H9 (cell line): ENCODE results near the gene DNHD1. TPM values are rescaled to one million over a fixed set of nuclear protein-coding genes. Genes with fewer than 3 reads are reported as not detected.

ENCODE experiments used
- DNase-seq: peaks from one replicate; pipeline ENCODE4 v3.0.0-alpha.2; 2017
- H2AFZ ChIP-seq: one replicate; pipeline ENCODE4 v1.6.1; 2013; ENCODE audit warnings: mild to moderate bottlenecking, low read length, control low read depth, moderate library complexity
- H2AK5ac ChIP-seq: 2 replicates; pipeline ENCODE4 v1.6.1; 2013; ENCODE audit warnings: low read length, control low read depth, mixed read lengths; ENCODE audit not compliant: insufficient read length
- H2BK120ac ChIP-seq: one replicate; pipeline ENCODE4 v1.6.1; 2013; ENCODE audit warnings: low read depth, mild to moderate bottlenecking, low read length, control low read depth, inconsistent platforms; ENCODE audit not compliant: poor library complexity, severe bottlenecking
- H2BK12ac ChIP-seq: 2 replicates; pipeline ENCODE4 v1.6.1; 2013; ENCODE audit warnings: low read length, control low read depth, mixed read lengths, low read depth; ENCODE audit not compliant: insufficient read length
- H2BK15ac ChIP-seq: 2 replicates; pipeline ENCODE4 v1.6.1; 2013; ENCODE audit warnings: low read depth, low read length, control low read depth
- H2BK20ac ChIP-seq: one replicate; pipeline ENCODE4 v1.6.1; 2013; ENCODE audit warnings: low read depth, mild to moderate bottlenecking, low read length, control low read depth, inconsistent platforms; ENCODE audit not compliant: poor library complexity, severe bottlenecking
- H2BK5ac ChIP-seq: 2 replicates; pipeline ENCODE4 v1.6.1; 2013; ENCODE audit warnings: low read length, control low read depth, mixed read lengths; ENCODE audit not compliant: insufficient read length
- H3K14ac ChIP-seq: 2 replicates; pipeline ENCODE4 v1.6.1; 2013; ENCODE audit warnings: low read length, control low read depth; ENCODE audit not compliant: insufficient read depth
- H3K18ac ChIP-seq: 2 replicates; pipeline ENCODE4 v1.6.1; 2013; ENCODE audit warnings: low read depth, mild to moderate bottlenecking, mixed read lengths, low read length, control low read depth; ENCODE audit not compliant: insufficient read length
- H3K23ac ChIP-seq: 2 replicates; pipeline ENCODE4 v1.6.1; 2013; ENCODE audit warnings: low read length, control low read depth, mixed read lengths, low read depth; ENCODE audit not compliant: insufficient read length
- H3K23me2 ChIP-seq: 2 replicates; pipeline ENCODE4 v1.6.1; 2013; ENCODE audit warnings: low read depth, mild to moderate bottlenecking, mixed read lengths, low read length, control low read depth; ENCODE audit not compliant: insufficient read length, poor library complexity, severe bottlenecking
- H3K27ac ChIP-seq: 2 replicates; pipeline ENCODE4 v1.5.1; 2013; ENCODE audit warnings: low read length, control low read depth, mixed read lengths, low read depth; ENCODE audit not compliant: insufficient read length
- H3K27me3 ChIP-seq: 2 replicates; pipeline ENCODE4 v1.6.1; 2013; ENCODE audit warnings: low read length, control low read depth, inconsistent platforms; ENCODE audit not compliant: insufficient read depth
- H3K4ac ChIP-seq: 2 replicates; pipeline ENCODE4 v1.6.1; 2013; ENCODE audit warnings: low read depth, mild to moderate bottlenecking, control low read depth, inconsistent platforms, low read length, moderate library complexity
- H3K4me1 ChIP-seq: 2 replicates; pipeline ENCODE4 v1.6.1; 2013; ENCODE audit warnings: low read length, control low read depth, inconsistent platforms; ENCODE audit not compliant: insufficient read depth
- H3K4me2 ChIP-seq: 2 replicates; pipeline ENCODE4 v1.6.1; 2013; ENCODE audit warnings: low read length, control low read depth, mixed read lengths; ENCODE audit not compliant: insufficient read length, insufficient read depth
- H3K56ac ChIP-seq: 2 replicates; pipeline ENCODE4 v1.6.1; 2013; ENCODE audit warnings: low read depth, mild to moderate bottlenecking, mixed read lengths, low read length, control low read depth; ENCODE audit not compliant: insufficient read length
- H3K79me1 ChIP-seq: 2 replicates; pipeline ENCODE4 v1.6.1; 2013; ENCODE audit warnings: low read depth, mild to moderate bottlenecking, moderate library complexity, low read length, control low read depth, inconsistent platforms; ENCODE audit not compliant: insufficient read depth, poor library complexity, severe bottlenecking
- H3K79me2 ChIP-seq: 2 replicates; pipeline ENCODE4 v1.6.1; 2013; ENCODE audit warnings: low read length, control low read depth, inconsistent platforms; ENCODE audit not compliant: insufficient read depth
- H3K9ac ChIP-seq: 2 replicates; pipeline ENCODE4 v1.6.1; 2013; ENCODE audit warnings: low read length, control low read depth, mixed read lengths; ENCODE audit not compliant: insufficient read length; ENCODE audit errors: extremely low read depth
- H3K9me3 ChIP-seq: one replicate; pipeline ENCODE4 v1.6.1; 2013; ENCODE audit warnings: low read depth, low read length, inconsistent platforms; ENCODE audit not compliant: control insufficient read depth
- H3T11ph ChIP-seq: one replicate; pipeline ENCODE4 v1.6.1; 2013; ENCODE audit warnings: mild to moderate bottlenecking, low read length, control low read depth, inconsistent platforms
- H4K20me1 ChIP-seq: one replicate; pipeline ENCODE4 v1.6.1; 2013; ENCODE audit not compliant: control insufficient read depth, insufficient read length, insufficient read depth
- H4K5ac ChIP-seq: 2 replicates; pipeline ENCODE4 v1.6.1; 2013; ENCODE audit warnings: low read depth, mild to moderate bottlenecking, mixed read lengths, low read length, control low read depth; ENCODE audit not compliant: insufficient read length
- H4K8ac ChIP-seq: replicated peaks from 2 replicates; pipeline ENCODE4 v1.6.1; 2013; ENCODE audit warnings: low read length, control low read depth, mixed read lengths, low read depth; ENCODE audit not compliant: insufficient read length
- H4K91ac ChIP-seq: 2 replicates; pipeline ENCODE4 v1.6.1; 2013; ENCODE audit warnings: low read depth, mild to moderate bottlenecking, moderate library complexity, mixed read lengths, low read length, control low read depth; ENCODE audit not compliant: insufficient read length
- H3K27ac Mint-ChIP-seq, 3 experiments: 2 replicates in 2 of 3; 3 replicates in 1 of 3; pipeline ENCODE4 v1.8.0; 2020 to 2021; ENCODE audit warnings: mixed read lengths in 3 of 3, mild to moderate bottlenecking in 1 of 3, moderate library complexity in 1 of 3
- H3K27me3 Mint-ChIP-seq: 2 replicates; pipeline ENCODE4 v1.8.0; 2021; ENCODE audit warnings: low read depth, mild to moderate bottlenecking, moderate library complexity, mixed read lengths
- H3K36me3 Mint-ChIP-seq, 3 experiments: 2 replicates in 2 of 3; 3 replicates in 1 of 3; pipeline ENCODE4 v1.8.0; 2020 to 2021; ENCODE audit warnings: low read depth in 3 of 3, mixed read lengths in 3 of 3; ENCODE audit not compliant: insufficient read depth in 1 of 3
- H3K4me1 Mint-ChIP-seq, 2 experiments: 2 replicates each; pipeline ENCODE4 v1.8.0; 2020; ENCODE audit warnings: mixed read lengths in 2 of 2
- H3K4me3 Mint-ChIP-seq, 2 experiments: 2 replicates in 1 of 2; 3 replicates in 1 of 2; pipeline ENCODE4 v1.8.0; 2020 to 2021; ENCODE audit warnings: mild to moderate bottlenecking in 2 of 2, mixed read lengths in 2 of 2, moderate library complexity in 1 of 2
- H3K9me3 Mint-ChIP-seq, 2 experiments: 2 replicates in 1 of 2; 3 replicates in 1 of 2; pipeline ENCODE4 v1.8.0; 2020; ENCODE audit warnings: mild to moderate bottlenecking in 2 of 2, mixed read lengths in 2 of 2, moderate library complexity in 1 of 2
- WGBS: extraction: QIAGEN DNeasy Blood & Tissue Kit; methylation state at CpG from one replicate; pipeline ENCODE4 v1.1.7; 2013; ENCODE audit warnings: missing lambda C conversion rate, low lambda C conversion rate, mixed read lengths; ENCODE audit not compliant: insufficient read length; ENCODE audit errors: extremely low coverage; 5-methylcytosine and 5-hydroxymethylcytosine counted together
- total RNA-seq: library from RNA; stranded (reverse); gene quantifications from 2 replicates; pipeline ENCODE4 v1.2.1, GENCODE V29; 2021
- TF ChIP-seq, protein P1 (sequence below): fragments of 200-600 bp; sonication (generic); conservative IDR thresholded peaks from 3 replicates; pipeline ENCODE4 v1.8.0; 2021; ENCODE audit warnings: antibody characterized with exemption, mild to moderate bottlenecking

DNHD1 gene
- total RNA-seq, 1 experiment from 2014 or later: 3.5 TPM

DNA sequence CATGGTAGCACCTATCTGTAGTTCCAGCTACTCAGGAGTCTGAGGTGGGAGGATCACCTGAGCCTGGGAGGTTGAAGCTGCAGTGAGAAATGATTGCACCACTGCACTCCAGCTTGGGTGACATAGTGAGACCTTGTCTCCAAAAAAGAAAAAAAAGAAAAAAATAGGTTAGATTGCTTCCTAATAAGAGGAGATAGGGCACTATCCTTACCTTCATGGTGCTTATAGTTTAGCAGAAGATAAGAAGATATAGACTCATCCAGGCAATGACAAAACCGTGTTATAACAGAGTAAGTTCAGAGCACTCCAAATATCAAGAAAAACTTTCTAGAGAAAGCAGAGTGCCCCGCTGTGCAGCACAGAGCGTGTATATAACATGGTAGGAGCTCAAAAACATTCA lies 64.2 kb downstream of the DNHD1 start:
- no peak overlapping the region for H4K5ac ChIP-seq
- Mint-ChIP-seq H3K36me3 (no peaks in the 10 kb centered on the region; a peak in 1 of 7 replicates), H3K27me3 (no peaks in the 10 kb centered on the region; the same call in 1 of the 2 replicates), H3K27ac (no peak overlapping the region), H3K9me3 (no peaks in the 10 kb centered on the region), H3K4me1 (peaks cover 20 to 31% of the 10 kb centered on the region in 2 experiments), H3K4me3 (no peak overlapping the region)
- H2BK5ac ChIP-seq: no peak overlapping the region
- H3K4ac ChIP-seq: no peak overlapping the region
- no peaks in the 10 kb centered on the region for H4K20me1 ChIP-seq
- H2BK20ac ChIP-seq: no peak overlapping the region
- no peak overlapping the region for H3K4me2 ChIP-seq
- no peak overlapping the region for H3K23ac ChIP-seq
- H2BK120ac ChIP-seq: no peak overlapping the region
- H2AK5ac ChIP-seq: no peak overlapping the region
- DNase-seq: no peak
- no peaks in the 10 kb centered on the region for H3K23me2 ChIP-seq
- H3K9me3 ChIP-seq: no peaks in the 10 kb centered on the region
- no peak overlapping the region for H2BK12ac ChIP-seq
- H2AFZ ChIP-seq: no peak overlapping the region
- H4K8ac ChIP-seq: no peak overlapping the region
- no peak overlapping the region for H3T11ph ChIP-seq
- H3K18ac ChIP-seq: no peak overlapping the region
- H3K14ac ChIP-seq: no peak overlapping the region
- TF ChIP-seq, protein P1, sequence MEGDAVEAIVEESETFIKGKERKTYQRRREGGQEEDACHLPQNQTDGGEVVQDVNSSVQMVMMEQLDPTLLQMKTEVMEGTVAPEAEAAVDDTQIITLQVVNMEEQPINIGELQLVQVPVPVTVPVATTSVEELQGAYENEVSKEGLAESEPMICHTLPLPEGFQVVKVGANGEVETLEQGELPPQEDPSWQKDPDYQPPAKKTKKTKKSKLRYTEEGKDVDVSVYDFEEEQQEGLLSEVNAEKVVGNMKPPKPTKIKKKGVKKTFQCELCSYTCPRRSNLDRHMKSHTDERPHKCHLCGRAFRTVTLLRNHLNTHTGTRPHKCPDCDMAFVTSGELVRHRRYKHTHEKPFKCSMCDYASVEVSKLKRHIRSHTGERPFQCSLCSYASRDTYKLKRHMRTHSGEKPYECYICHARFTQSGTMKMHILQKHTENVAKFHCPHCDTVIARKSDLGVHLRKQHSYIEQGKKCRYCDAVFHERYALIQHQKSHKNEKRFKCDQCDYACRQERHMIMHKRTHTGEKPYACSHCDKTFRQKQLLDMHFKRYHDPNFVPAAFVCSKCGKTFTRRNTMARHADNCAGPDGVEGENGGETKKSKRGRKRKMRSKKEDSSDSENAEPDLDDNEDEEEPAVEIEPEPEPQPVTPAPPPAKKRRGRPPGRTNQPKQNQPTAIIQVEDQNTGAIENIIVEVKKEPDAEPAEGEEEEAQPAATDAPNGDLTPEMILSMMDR: no peak
- peaks cover 2% of the 10 kb centered on the region; the same call in 1 of the 2 replicates for H3K4me1 ChIP-seq
- WGBS: no CpG with 5 or more reads among the region's 3 CpGs
- no peaks in the 10 kb centered on the region for H3K27me3 ChIP-seq
- H3K27ac ChIP-seq: no peak overlapping the region
- no peaks in the 10 kb centered on the region for H3K79me2 ChIP-seq
- H3K79me1 ChIP-seq: no peaks in the 10 kb centered on the region
- no peak overlapping the region for H3K9ac ChIP-seq
- H4K91ac ChIP-seq: no peak overlapping the region
- no peak overlapping the region for H2BK15ac ChIP-seq
- H3K56ac ChIP-seq: no peak overlapping the region
